Measurements from ENCODE around the gene C20orf141. TPM values are rescaled to one million over a fixed set of nuclear protein-coding genes. Genes with fewer than 3 reads are reported as not detected.

C20orf141 gene
- total and polyA plus RNA-seq, 10 of the 15 experiments (the other 5 are each of a cell fraction or from before 2014, with no cell fraction given): not detected

DNA sequence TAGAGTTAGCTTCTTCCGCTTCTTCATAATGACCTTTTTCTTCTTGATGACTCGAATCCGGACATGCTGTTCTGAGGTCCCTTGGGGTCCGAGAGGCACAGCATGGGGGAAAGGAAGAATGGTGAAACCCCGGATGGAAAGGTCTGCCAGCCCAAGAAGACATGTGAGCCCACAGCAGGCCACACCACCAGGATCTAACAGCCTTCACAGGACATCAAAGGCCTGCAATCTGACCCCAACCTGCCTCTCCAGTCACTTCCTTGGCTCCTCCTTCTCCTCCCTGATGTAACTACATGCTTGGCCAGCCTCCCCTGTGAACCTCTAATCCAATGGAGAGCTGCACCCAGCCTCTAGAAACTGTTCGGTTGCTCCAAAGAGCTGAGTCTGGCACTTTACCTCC, 16.0 kb upstream of the C20orf141 start:
- Histone ChIP-seq H3K79me2 (ENCODE audit: control insufficient read depth, insufficient read depth, low read length) (no peaks in the 10 kb centered on the region), H3K27me3 (replicated peaks in 1 of 2; ENCODE audit: control insufficient read depth in 2 of 2, insufficient read depth in 2 of 2, low read length in 1 of 2) (peaks cover 11 to 18% of the 10 kb centered on the region in 2 experiments), H3K9me3 (replicated peaks; ENCODE audit: control insufficient read depth, insufficient read depth, low read length) (no peaks in the 10 kb centered on the region), H3K4me3 (no peak overlapping the region), H2AFZ (ENCODE audit: control insufficient read depth, low read depth, low read length) (no peak overlapping the region), H3K27ac (ENCODE audit: control insufficient read depth, insufficient read depth) (no peak overlapping the region), H3K4me1 (ENCODE audit: control insufficient read depth, insufficient read depth, low read length) (no peaks in the 10 kb centered on the region), H3K4me2 (ENCODE audit: control insufficient read depth, insufficient read depth) (no peak overlapping the region), H4K20me1 (ENCODE audit: control insufficient read depth, insufficient read depth) (no peaks in the 10 kb centered on the region), H3K9ac (ENCODE audit: control insufficient read depth, insufficient read depth, low read length) (no peak overlapping the region), H3K36me3 (ENCODE audit: control insufficient read depth in 2 of 2, insufficient read depth in 2 of 2, low read length in 1 of 2) (no peaks in the 10 kb centered on the region)
- intact Hi-C loops (cut with micrococcal nuclease; ENCODE audit: unreplicated experiment) (no loop called here), in situ Hi-C loops (cut with MboI) (no loop called here)
- no TSS peak for BruUV-seq (replicated peaks)
- no peak for FAIRE-seq
- ChIA-PET POLR2A (no interaction called here), SMC1A (ENCODE audit: uncharacterized antibody, unreplicated experiment) (no interaction called here), RAD21 (ENCODE audit: unreplicated experiment) (no interaction called here), CTCF (no interaction called here)
- 15% methylated on average over 6 of the region's 6 CpGs for WGBS (ENCODE audit: insufficient coverage, insufficient replicate concordance, low lambda C conversion rate, missing lambda C conversion rate)
- no peak for TF ChIP-seq CHD1 (IDR thresholded peaks at IDR 0.05; ENCODE audit: low read depth, low read length)
- no peak for TF ChIP-seq SMARCA5 (IDR thresholded peaks at IDR 0.05)
- no peak for TF ChIP-seq IKZF1 (conservative IDR thresholded peaks at IDR 0.05)
- DNase-seq (ENCODE audit: low read depth, low spot score): no peak
- no peak for ATAC-seq

GRCh38 chr20:2799271-2799670, 15.5 kb upstream of the C20orf141 start:
- DNase-seq (ENCODE audit: low read depth, low spot score) (no peak), FAIRE-seq (no peak), ATAC-seq (no peak)
- no peaks in the 10 kb centered on the region for H3K4me1 ChIP-seq (ENCODE audit: control insufficient read depth, insufficient read depth, low read length)
- H3K27me3 ChIP-seq (replicated peaks in 1 of 2; ENCODE audit: control insufficient read depth in 2 of 2, insufficient read depth in 2 of 2, low read length in 1 of 2): peaks cover 11 to 18% of the 10 kb centered on the region in 2 experiments
- no TSS peak for BruUV-seq (replicated peaks)
- no peak overlapping the region for H2AFZ ChIP-seq (ENCODE audit: control insufficient read depth, low read depth, low read length)
- intact Hi-C loops (cut with micrococcal nuclease; ENCODE audit: unreplicated experiment) (no loop called here), in situ Hi-C loops (cut with MboI) (no loop called here)
- no peak overlapping the region for H3K4me2 ChIP-seq (ENCODE audit: control insufficient read depth, insufficient read depth)
- RAD21 ChIA-PET (ENCODE audit: unreplicated experiment): no interaction called here
- no peaks in the 10 kb centered on the region for H3K36me3 ChIP-seq (ENCODE audit: control insufficient read depth in 2 of 2, insufficient read depth in 2 of 2, low read length in 1 of 2)
- SMC1A ChIA-PET (ENCODE audit: uncharacterized antibody, unreplicated experiment): no interaction called here
- H3K9ac ChIP-seq (ENCODE audit: control insufficient read depth, insufficient read depth, low read length): no peak overlapping the region
- no peaks in the 10 kb centered on the region for H3K9me3 ChIP-seq (replicated peaks; ENCODE audit: control insufficient read depth, insufficient read depth, low read length)
- H3K79me2 ChIP-seq (ENCODE audit: control insufficient read depth, insufficient read depth, low read length): no peaks in the 10 kb centered on the region
- H3K4me3 ChIP-seq: no peak overlapping the region
- 65% methylated on average over 8 of the region's 9 CpGs for WGBS (ENCODE audit: insufficient coverage, insufficient replicate concordance, low lambda C conversion rate, missing lambda C conversion rate)
- no peaks in the 10 kb centered on the region for H4K20me1 ChIP-seq (ENCODE audit: control insufficient read depth, insufficient read depth)
- CTCF ChIA-PET: no interaction called here
- H3K27ac ChIP-seq (ENCODE audit: control insufficient read depth, insufficient read depth): no peak overlapping the region
- TF ChIP-seq TCF3 (IDR thresholded peaks at IDR 0.05; ENCODE audit: borderline replicate concordance, insufficient read depth, low read depth, low read length): no peak
- TF ChIP-seq TCF7 (IDR thresholded peaks at IDR 0.05; ENCODE audit: borderline replicate concordance): no peak
- no peak for TF ChIP-seq NFIC (IDR thresholded peaks at IDR 0.05; ENCODE audit: low read depth, low read length)
- TF ChIP-seq, protein P1, sequence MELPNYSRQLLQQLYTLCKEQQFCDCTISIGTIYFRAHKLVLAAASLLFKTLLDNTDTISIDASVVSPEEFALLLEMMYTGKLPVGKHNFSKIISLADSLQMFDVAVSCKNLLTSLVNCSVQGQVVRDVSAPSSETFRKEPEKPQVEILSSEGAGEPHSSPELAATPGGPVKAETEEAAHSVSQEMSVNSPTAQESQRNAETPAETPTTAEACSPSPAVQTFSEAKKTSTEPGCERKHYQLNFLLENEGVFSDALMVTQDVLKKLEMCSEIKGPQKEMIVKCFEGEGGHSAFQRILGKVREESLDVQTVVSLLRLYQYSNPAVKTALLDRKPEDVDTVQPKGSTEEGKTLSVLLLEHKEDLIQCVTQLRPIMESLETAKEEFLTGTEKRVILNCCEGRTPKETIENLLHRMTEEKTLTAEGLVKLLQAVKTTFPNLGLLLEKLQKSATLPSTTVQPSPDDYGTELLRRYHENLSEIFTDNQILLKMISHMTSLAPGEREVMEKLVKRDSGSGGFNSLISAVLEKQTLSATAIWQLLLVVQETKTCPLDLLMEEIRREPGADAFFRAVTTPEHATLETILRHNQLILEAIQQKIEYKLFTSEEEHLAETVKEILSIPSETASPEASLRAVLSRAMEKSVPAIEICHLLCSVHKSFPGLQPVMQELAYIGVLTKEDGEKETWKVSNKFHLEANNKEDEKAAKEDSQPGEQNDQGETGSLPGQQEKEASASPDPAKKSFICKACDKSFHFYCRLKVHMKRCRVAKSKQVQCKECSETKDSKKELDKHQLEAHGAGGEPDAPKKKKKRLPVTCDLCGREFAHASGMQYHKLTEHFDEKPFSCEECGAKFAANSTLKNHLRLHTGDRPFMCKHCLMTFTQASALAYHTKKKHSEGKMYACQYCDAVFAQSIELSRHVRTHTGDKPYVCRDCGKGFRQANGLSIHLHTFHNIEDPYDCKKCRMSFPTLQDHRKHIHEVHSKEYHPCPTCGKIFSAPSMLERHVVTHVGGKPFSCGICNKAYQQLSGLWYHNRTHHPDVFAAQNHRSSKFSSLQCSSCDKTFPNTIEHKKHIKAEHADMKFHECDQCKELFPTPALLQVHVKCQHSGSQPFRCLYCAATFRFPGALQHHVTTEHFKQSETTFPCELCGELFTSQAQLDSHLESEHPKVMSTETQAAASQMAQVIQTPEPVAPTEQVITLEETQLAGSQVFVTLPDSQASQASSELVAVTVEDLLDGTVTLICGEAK (IDR thresholded peaks at IDR 0.05; ENCODE audit: borderline replicate concordance): no peak
- no peak for TF ChIP-seq NR2F1 (conservative IDR thresholded peaks at IDR 0.05)
- POLR2A ChIA-PET: no interaction called here
